ENCODE measurements around the gene GTPBP2.

Gene GTPBP2

DNA sequence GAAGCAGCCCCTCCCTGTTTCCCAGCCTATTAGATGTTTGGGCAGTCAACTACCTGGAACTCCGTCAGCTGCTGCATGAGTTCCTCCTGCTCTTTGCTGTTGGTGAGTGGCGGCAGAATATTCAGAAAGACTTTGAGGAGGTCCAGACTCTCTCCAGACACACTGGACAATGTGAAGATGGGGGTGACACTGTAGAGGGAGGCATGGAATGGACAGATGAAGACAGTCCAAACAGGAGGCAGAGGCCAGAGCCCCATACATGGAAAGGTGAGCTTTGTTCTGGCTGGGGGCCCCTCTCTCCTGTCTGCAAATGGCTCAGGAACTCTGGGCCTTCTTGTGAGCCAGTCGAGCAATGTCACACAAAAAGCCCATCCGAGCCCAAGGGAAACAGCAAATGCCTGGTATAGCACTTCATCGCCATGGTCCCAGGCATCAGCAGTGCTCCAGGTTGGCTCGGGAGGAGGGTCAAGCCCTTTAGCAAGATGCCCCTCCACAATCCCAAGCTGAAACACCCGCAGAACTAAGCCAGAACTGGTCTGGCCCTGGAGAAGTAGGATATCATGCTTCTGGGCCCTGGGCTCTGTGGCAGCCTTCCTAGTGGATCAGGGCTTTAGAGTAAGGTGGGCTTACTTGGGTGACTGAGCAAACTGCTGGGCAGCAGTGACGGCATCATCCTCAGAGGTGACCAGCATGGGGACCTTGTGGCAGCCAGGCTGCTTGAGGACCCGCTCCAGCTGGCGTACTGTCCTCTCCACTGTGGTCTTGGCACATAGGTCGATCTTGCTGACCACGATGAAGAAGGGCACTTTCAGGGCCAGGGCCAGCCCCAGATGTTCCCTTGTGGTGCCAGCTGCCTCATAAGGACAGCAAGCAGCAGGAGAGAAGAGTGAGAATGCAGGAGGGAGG, 4.9 kb downstream of the GTPBP2 start:
- no peak for DNase-seq
- CTCF ChIA-PET: interaction anchor here (0.8 kb wide), 1 partner anchor 18 kb away, joined by 3 read pairs; no protein-coding TSS in a partner anchor
- Mint-ChIP-seq H3K4me3 (no peak overlapping the region), H3K36me3 (peaks cover 68% of the 10 kb centered on the region), H3K9me3 (no peaks in the 10 kb centered on the region), H3K4me1 (peaks cover 31% of the 10 kb centered on the region), H3K27me3 (no peaks in the 10 kb centered on the region), H3K27ac (no peak overlapping the region)

DNA sequence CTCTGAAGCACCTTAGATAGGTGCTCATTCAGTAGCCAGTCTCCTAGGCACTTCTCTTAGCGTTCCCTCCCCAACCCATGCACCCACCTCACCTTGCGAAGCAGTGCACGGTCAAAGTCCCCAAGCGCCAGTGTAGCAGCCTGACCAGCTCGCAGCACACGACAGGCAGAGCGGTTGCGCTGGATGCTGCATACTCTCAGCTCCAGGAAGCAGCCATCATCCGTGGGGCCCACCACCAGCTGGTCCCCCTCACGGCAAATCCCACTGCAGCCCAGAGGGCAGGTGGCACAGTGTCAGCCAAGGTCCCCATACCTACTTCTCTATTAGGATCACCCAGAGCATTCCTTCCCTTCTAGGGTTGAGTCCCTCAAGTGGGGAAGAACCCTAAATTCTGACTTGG, 6.5 kb downstream of the GTPBP2 start:
- no peak overlapping the region for H3K27ac Mint-ChIP-seq
- peaks cover 62% of the 10 kb centered on the region for H3K36me3 Mint-ChIP-seq
- DNase-seq: no peak
- H3K27me3 Mint-ChIP-seq: no peaks in the 10 kb centered on the region
- peaks cover 19% of the 10 kb centered on the region for H3K4me1 Mint-ChIP-seq
- H3K9me3 Mint-ChIP-seq: no peaks in the 10 kb centered on the region
- H3K4me3 Mint-ChIP-seq: no peak overlapping the region
- CTCF ChIA-PET: interaction anchor here (1.6 kb wide), 1 partner anchor 14 kb away, joined by 6 read pairs; no protein-coding TSS in a partner anchor

DNA sequence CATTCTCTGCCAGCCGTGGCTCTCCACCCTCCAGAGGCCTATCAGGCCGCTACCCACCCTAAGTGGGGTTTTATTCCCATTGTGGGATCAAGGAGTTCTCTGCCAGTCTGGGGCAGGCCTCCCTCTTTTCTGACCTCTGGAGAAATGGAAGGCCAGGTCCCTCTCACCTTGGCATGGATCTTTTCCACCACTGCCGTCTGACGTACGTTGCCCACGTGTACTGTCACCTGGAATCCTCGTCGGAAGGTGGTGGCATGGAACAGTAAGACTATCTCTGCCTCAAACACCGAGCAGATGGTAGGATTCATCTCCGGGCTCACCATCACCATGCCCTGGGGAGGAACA, 7.3 kb downstream of the GTPBP2 start:
- DNase-seq: no peak
- CTCF ChIA-PET: interaction anchor here (1.6 kb wide), 1 partner anchor 13 kb away, joined by 6 read pairs; no protein-coding TSS in a partner anchor
- H3K4me3 Mint-ChIP-seq: no peak overlapping the region
- no peaks in the 10 kb centered on the region for H3K27me3 Mint-ChIP-seq
- no peak overlapping the region for H3K27ac Mint-ChIP-seq
- H3K36me3 Mint-ChIP-seq: peaks cover 61% of the 10 kb centered on the region
- peaks cover 12% of the 10 kb centered on the region for H3K4me1 Mint-ChIP-seq
- no peaks in the 10 kb centered on the region for H3K9me3 Mint-ChIP-seq

DNA sequence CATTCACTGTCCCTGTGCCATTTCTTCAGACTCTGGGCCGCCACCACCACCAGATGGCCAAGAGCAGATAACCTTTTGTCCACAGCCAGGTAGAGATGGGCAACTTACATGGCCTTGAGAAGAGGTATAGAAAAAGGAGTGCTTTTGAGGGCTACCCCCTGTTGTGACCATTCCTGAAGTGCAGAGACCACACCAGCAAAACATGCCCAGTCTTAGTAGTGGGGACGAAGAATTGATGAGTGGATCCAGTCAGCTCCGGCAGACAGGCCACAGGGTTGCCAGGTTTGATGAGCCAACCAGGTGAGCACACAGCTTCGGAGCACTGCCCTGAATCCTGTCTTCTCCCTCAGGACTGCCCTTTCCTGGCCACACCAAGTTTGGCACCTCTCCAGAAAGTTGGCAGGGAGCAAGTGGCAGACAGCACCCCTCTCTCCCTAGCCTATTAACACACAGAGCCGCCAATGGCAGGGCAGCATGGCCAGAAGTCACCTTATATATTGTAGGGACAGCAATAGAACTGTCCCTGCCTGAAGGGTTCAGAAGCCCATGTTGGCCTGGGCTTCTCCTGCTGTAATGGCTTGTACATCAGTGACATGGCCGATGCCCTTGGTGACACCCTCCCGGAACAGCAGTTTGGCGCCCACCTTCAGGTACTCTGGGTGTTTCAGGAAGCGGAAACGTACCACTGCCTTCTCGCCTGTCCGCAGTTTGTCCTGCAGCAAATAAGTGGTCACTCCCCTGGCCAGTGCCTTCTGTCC, 7.8 kb downstream of the GTPBP2 start:
- peaks cover 61% of the 10 kb centered on the region for H3K36me3 Mint-ChIP-seq
- no peak overlapping the region for H3K4me3 Mint-ChIP-seq
- peak overlapping the region; percentile 74 for H3K27ac Mint-ChIP-seq
- DNase-seq: no peak
- no peaks in the 10 kb centered on the region for H3K27me3 Mint-ChIP-seq
- peaks cover 6% of the 10 kb centered on the region for H3K4me1 Mint-ChIP-seq
- CTCF ChIA-PET: interaction anchor here (1.6 to 1.9 kb wide), 2 partner anchors 13 to 153 kb away, joined by 5 to 6 read pairs; no protein-coding TSS in a partner anchor
- no peaks in the 10 kb centered on the region for H3K9me3 Mint-ChIP-seq

DNA sequence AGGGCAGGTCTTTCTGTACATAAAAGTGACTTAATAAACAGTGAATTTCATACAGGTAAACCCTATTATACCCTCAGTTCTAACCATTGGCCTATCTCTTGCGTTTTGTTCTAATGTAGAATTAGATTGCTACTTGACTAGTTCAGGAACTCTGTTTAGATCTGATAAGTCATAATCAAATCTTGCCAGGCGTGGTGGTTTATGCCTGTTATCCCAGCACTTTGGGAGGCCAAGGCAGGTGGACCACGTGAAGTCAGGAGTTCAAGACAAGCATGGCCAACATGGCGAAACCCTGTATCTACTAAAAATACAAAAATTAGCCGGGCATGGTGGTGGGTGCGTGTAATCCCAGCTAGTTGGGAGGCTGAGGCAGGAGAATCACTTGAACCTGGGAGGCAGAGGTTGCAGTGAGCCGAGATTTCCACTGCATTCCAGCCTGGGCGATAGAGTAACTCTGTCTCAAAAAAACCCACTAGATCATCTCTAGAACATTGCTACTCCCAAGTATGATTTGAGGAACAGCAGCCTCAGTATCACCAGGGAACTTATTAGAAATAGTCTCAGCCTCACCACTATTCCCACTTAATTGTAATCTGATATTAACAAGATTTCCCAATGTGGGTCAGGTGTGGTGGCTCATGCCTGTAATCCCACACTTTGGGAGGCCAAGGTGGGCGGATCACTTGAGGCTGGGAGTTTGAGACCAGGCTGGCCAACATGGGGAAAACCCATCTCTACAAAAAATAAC, 12.2 kb downstream of the GTPBP2 start:
- Mint-ChIP-seq H3K9me3 (no peaks in the 10 kb centered on the region), H3K36me3 (peaks cover 47% of the 10 kb centered on the region), H3K27ac (no peak overlapping the region), H3K4me1 (no peaks in the 10 kb centered on the region), H3K4me3 (no peak overlapping the region), H3K27me3 (no peaks in the 10 kb centered on the region)
- no peak for DNase-seq
- CTCF ChIA-PET: no interaction called here

DNA sequence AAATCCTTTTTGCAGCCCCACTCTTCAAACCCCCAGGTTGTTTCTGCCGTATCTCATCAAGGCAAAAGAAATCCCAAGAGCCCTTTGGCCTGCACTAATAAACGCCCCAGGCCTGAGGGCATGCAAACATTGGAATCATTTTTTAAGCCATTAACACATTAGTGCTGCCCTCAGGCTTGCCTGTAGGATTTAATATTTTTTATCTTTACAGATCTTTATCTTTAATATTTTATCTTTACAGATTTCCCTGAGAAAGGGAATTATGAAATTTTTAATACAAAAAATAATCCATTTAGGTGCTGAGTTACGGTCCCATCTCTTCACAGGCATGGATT, 14.7 kb downstream of the GTPBP2 start:
- H3K4me1 Mint-ChIP-seq: peaks cover 2% of the 10 kb centered on the region
- H3K4me3 Mint-ChIP-seq: no peak overlapping the region
- no peak for DNase-seq
- H3K9me3 Mint-ChIP-seq: no peaks in the 10 kb centered on the region
- H3K27me3 Mint-ChIP-seq: no peaks in the 10 kb centered on the region
- peaks cover 44% of the 10 kb centered on the region for H3K36me3 Mint-ChIP-seq
- CTCF ChIA-PET: interaction anchor here (1.1 kb wide), 1 partner anchor 66 kb away, joined by 3 read pairs; no protein-coding TSS in a partner anchor
- no peak overlapping the region for H3K27ac Mint-ChIP-seq

DNA sequence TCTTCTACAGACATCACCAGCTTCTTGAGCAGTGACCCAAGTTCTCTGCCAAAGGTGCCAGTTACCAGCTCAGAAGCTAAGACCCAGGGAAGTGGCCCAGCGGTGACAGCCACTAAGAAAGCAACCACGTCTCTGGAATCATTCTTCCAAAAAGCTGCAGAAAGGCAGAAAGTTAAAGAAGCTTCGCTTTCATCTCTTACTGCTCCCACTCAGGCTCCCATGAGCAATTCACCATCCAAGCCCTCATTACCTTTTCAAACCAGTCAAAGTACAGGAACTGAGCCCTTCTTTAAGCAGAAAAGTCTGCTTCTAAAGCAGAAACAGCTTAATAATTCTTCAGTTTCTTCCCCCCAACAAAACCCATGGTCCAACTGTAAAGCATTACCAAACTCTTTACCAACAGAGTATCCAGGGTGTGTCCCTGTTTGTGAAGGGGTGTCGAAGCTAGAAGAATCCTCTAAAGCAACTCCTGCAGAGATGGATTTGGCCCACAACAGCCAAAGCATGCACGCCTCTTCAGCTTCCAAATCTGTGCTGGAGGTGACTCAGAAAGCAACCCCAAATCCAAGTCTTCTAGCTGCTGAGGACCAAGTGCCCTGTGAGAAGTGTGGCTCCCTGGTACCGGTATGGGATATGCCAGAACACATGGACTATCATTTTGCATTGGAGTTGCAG, 15.2 kb downstream of the GTPBP2 start:
- DNase-seq: no peak
- Mint-ChIP-seq H3K4me1 (peaks cover 2% of the 10 kb centered on the region), H3K9me3 (no peaks in the 10 kb centered on the region), H3K4me3 (no peak overlapping the region), H3K36me3 (peaks cover 46% of the 10 kb centered on the region), H3K27ac (no peak overlapping the region), H3K27me3 (no peaks in the 10 kb centered on the region)
- CTCF ChIA-PET: interaction anchor here (1.1 kb wide), 1 partner anchor 66 kb away, joined by 3 read pairs; no protein-coding TSS in a partner anchor

DNA sequence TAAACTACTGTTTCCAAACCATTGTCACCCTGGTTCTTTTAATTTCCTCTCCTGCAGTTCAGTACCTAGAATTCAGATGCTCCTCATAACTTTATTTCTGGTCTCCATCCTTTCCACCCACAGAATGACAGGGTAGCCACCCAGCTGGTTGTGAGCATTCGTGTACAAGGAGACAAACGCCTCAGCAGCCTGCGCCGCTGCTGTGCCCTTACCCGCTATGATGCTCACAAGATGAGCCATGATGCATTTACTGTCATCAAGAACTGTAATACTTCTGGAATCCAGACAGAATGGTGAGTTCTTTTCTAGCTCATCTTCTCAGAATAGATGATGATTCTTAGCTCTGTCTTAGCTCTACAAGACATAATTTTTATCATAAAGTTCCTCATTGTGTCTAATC, 18.6 kb downstream of the GTPBP2 start:
- CTCF ChIA-PET: interaction anchor here (1.0 to 1.9 kb wide), 3 partner anchors 10 to 25 kb away, joined by 3 to 5 read pairs (median 3); partner anchors contain the start of gene GTPBP2
- no peak for DNase-seq
- no peak overlapping the region for H3K27ac Mint-ChIP-seq
- no peaks in the 10 kb centered on the region for H3K9me3 Mint-ChIP-seq
- no peak overlapping the region for H3K4me3 Mint-ChIP-seq
- no peaks in the 10 kb centered on the region for H3K27me3 Mint-ChIP-seq
- peaks cover 43% of the 10 kb centered on the region for H3K36me3 Mint-ChIP-seq
- H3K4me1 Mint-ChIP-seq: peaks cover 5% of the 10 kb centered on the region

DNA sequence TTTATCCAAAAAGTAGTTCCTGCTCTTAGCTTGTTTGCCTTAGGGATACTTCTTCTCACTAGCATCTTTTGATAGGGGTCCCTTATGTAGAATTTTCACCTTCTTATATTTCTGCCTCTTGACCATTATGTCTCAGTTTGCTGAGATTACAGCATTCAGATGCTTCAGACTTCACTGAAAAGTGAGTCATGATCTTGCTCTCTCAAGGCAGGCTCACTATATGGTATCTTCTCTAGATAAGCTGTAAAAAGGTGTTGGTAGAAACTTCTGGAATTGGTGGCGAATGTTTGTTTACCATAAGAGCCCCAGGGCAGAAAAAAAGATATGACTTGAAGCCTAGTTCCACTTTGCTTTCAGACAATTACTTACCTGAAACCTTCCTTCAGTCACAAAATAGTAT, 19.7 kb downstream of the GTPBP2 start:
- H3K36me3 Mint-ChIP-seq: peaks cover 43% of the 10 kb centered on the region
- H3K27ac Mint-ChIP-seq: no peak overlapping the region
- CTCF ChIA-PET: interaction anchor here (0.6 to 3.0 kb wide), 9 partner anchors 10 to 470 kb away, joined by 3 to 23 read pairs (median 8); partner anchors contain the start of genes GTPBP2 and MAD2L1BP
- H3K9me3 Mint-ChIP-seq: no peaks in the 10 kb centered on the region
- no peaks in the 10 kb centered on the region for H3K27me3 Mint-ChIP-seq
- no peak overlapping the region for H3K4me3 Mint-ChIP-seq
- DNase-seq: no peak
- peaks cover 5% of the 10 kb centered on the region for H3K4me1 Mint-ChIP-seq

DNA sequence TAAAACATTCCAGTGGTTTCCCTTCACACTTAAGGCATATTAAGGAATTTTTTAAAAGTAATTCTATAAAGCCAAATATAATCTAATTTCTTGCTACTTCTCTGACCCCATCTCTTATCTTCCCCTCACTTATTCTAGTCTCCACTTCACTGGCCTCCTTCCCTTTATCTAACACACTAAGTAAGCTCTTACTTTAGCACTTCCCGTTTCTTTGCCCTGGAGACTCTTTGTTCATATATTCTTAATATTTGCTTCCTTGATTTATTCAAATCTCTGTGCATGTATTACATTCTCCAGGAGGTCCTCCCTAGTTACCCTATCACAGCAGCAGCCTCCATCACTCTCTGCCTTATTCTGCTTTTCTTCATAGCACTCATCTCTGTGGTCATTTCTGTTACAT, 20.3 kb downstream of the GTPBP2 start:
- Mint-ChIP-seq H3K27ac (no peak overlapping the region), H3K36me3 (peaks cover 43% of the 10 kb centered on the region)

DNA sequence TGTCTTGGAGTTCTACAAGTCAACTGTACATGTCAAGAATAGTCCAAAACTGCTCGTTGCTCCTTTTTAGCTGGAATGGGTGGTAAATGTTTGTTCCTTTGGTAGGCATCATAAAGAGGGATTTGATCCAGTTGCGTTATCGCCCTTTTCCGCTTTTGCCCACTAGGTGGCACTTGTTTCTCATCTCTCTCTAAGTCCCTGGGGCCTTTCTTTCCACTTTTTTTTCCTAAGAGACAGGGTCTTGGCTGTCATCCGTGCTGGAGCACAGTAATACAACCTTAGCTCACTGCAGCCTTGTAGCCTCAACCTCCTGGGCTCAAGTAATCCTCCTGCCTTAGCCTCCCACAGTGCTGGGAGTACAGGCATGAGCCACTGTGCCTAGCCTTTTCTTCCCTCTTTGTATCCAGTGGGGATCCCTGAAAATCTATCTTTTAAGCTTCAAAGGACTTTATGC, 20.7 kb downstream of the GTPBP2 start:
- Mint-ChIP-seq H3K36me3 (peaks cover 42% of the 10 kb centered on the region), H3K4me3 (no peak overlapping the region), H3K4me1 (peaks cover 5% of the 10 kb centered on the region), H3K27me3 (no peaks in the 10 kb centered on the region), H3K9me3 (no peaks in the 10 kb centered on the region), H3K27ac (peak overlapping the region; percentile 6)
- CTCF ChIA-PET: interaction anchor here (0.6 to 3.0 kb wide), 16 partner anchors 9 to 471 kb away, joined by 3 to 23 read pairs (median 5); partner anchors contain the start of genes GTPBP2 and MAD2L1BP
- DNase-seq: peak; percentile 76

More for the DNA sequence above, 20.3 kb downstream of the GTPBP2 start:
- CTCF ChIA-PET: interaction anchor here (0.7 to 3.0 kb wide), 15 partner anchors 9 to 471 kb away, joined by 3 to 23 read pairs (median 5); partner anchors contain the start of genes GTPBP2 and MAD2L1BP
- H3K9me3 Mint-ChIP-seq: no peaks in the 10 kb centered on the region
- no peak overlapping the region for H3K4me3 Mint-ChIP-seq
- H3K4me1 Mint-ChIP-seq: peaks cover 5% of the 10 kb centered on the region
- no peak for DNase-seq
- no peaks in the 10 kb centered on the region for H3K27me3 Mint-ChIP-seq

DNA sequence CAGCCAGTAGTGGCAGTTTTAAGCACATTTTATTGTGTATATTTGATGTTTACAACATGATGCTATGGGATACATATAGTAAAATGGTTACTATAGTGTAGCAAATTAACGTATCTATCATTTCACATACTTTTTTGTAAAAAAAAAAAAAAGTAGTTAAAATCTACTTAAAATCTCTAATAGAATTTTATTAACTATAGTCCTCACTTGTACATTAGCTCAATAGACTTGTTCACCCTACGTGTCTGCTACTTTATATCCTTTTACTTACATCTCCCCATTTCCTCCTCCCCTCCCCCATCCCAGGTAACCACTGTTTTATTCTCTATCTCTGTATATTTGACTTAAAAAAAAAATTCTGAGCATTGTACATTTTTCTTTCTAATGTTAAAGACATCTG, 23.0 kb downstream of the GTPBP2 start:
- Mint-ChIP-seq H3K27me3 (no peaks in the 10 kb centered on the region), H3K4me1 (peaks cover 5% of the 10 kb centered on the region), H3K36me3 (peaks cover 45% of the 10 kb centered on the region), H3K27ac (no peak overlapping the region), H3K9me3 (no peaks in the 10 kb centered on the region), H3K4me3 (no peak overlapping the region)
- no peak for DNase-seq
- CTCF ChIA-PET: interaction anchor here (0.7 to 1.0 kb wide), 2 partner anchors 14 to 343 kb away, joined by 3 read pairs; no protein-coding TSS in a partner anchor

DNA sequence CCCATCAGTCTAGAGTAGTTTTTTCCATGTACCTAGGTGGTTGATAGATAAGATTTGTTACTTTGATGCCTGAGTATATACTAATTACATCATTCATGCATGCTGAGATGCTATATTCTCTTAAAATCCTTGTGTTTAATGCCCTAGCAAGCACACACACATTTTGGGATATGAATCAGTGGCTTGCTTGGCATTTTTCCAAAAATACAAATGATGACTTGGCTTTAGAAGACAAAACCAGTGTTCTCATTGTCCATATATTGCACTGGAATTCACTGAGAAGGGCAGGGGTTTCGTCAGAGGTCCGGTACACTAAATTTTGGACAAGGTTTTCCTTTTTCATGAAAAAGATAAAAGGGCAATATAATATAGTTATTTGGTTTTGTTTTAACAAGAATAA, 24.9 kb downstream of the GTPBP2 start:
- H3K4me3 Mint-ChIP-seq: no peak overlapping the region
- H3K4me1 Mint-ChIP-seq: peaks cover 3% of the 10 kb centered on the region
- no peaks in the 10 kb centered on the region for H3K27me3 Mint-ChIP-seq
- H3K27ac Mint-ChIP-seq: no peak overlapping the region
- DNase-seq: no peak
- H3K36me3 Mint-ChIP-seq: peaks cover 48% of the 10 kb centered on the region
- CTCF ChIA-PET: interaction anchor here (1.0 kb wide), 2 partner anchors 14 to 61 kb away, joined by 3 to 4 read pairs; no protein-coding TSS in a partner anchor
- H3K9me3 Mint-ChIP-seq: no peaks in the 10 kb centered on the region
